ENCODE measurements around the gene CCDC38. TPM values are rescaled to one million over a fixed set of nuclear protein-coding genes. Genes with fewer than 3 reads are reported as not detected.
A peak's percentile ranks its signal among the peaks of the same experiment; 100 is the strongest.
"Not testable (repeated sequence)": the region's sequence is repeated elsewhere in the genome, so short reads cannot be mapped to it uniquely, and the experiment has no call there.

CCDC38 gene
- total and polyA plus RNA-seq, 4 donors = 0.67 to 0.75 TPM; not detected in 2

DNA sequence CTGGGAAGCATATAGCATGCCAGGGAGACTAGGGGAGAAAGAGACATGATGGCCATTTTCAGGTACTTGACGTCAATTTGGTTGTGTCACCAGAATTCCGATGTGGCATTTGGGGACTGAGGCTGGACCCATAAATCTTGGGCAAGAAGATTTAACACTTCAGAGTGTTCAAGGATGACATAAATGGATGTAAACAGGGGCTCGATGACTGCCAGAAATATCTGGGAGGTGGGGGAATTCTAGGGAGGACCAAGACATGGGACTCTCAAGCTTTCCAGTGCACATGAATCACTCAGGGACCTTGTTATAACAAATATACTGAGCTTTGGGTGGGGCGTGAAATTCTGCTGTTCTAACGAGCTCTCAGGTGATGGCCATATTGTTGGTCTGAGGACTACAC, 35.9 kb upstream of the CCDC38 start:
- Histone ChIP-seq H3K36me3 (ENCODE audit: control insufficient read depth, insufficient read depth, low read length) (no peaks in the 10 kb centered on the region), H3K4me1 (ENCODE audit: control insufficient read depth, insufficient read depth, low read length) (no peaks in the 10 kb centered on the region), H3K9me3 (ENCODE audit: control insufficient read depth, insufficient read depth, low read length) (no peaks in the 10 kb centered on the region), H3K27me3 (ENCODE audit: control insufficient read depth, insufficient read depth, low read length) (no peaks in the 10 kb centered on the region), H3K27ac (ENCODE audit: low read depth, low read length) (no peak overlapping the region), H3K4me3 (ENCODE audit: low read depth, low read length) (no peak overlapping the region)
- DNase-seq (ENCODE audit: low read depth in 4 of 6, low spot score in 6 of 6) = no peak
- WGBS (ENCODE audit: insufficient coverage) = 95% methylated on average over 3 of the region's 5 CpGs

DNA sequence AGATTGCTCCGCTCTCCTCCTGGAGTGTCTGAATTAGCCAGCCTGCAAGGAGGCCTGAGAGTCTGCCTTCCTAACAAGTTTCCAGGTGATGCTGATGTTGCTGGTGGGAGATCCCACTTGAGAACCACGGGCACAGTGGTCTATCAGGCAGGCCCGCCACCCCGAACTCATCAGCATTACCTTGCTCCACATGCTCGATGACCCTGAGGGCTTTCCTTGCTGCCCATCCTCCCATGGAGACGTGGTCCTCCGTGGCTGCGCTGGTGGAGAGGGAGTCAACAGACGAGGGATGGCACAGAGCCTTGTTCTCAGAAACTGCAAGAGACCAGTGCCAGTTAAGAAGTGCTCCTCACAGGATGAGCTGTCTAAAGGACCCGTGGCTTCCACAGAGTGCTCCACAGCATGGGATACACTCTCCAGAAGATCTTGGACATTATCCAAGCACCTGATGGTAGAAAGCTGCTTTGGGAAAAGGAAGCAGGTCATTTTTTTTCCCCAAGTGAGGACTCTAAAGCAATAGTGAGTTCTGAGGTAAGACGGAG, 35.4 kb upstream of the CCDC38 start:
- DNase-seq (ENCODE audit: low read depth in 4 of 6, low spot score in 6 of 6) = no peak
- 90% methylated on average over 9 of the region's 11 CpGs for whole genome bisulfite sequencing (ENCODE audit: insufficient coverage)

DNA sequence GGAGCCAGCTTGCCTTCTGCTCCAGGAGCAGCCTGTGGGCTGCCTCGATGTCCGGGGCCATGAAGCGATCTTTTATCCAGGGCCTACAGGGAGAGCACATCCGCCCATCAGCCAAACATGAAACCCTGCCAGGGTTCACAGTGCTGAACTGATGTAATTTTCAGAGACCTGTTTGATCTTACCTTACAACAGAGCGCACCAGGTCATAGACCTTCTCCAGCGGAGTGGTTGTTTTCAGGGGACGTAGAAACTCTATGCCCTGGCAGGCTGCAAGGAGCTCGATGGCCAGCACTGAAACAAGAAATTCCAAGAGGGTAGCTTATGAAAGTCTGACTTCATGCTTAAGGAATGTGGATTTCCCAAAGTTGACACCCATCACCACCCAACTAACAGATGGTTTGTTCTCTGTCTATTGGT, 34.0 kb upstream of the CCDC38 start:
- no peak for DNase-seq (ENCODE audit: low read depth in 4 of 6, low spot score in 6 of 6)
- H3K27ac ChIP-seq (ENCODE audit: low read depth, low read length) = no peak overlapping the region
- 100% methylated on average over 6 of the region's 8 CpGs for WGBS (ENCODE audit: insufficient coverage)
- no peaks in the 10 kb centered on the region for H3K9me3 ChIP-seq (ENCODE audit: control insufficient read depth, insufficient read depth, low read length)
- no peaks in the 10 kb centered on the region for H3K4me1 ChIP-seq (ENCODE audit: control insufficient read depth, insufficient read depth, low read length)
- H3K4me3 ChIP-seq (ENCODE audit: low read depth, low read length) = no peak overlapping the region
- no peaks in the 10 kb centered on the region for H3K27me3 ChIP-seq (ENCODE audit: control insufficient read depth, insufficient read depth, low read length)
- no peaks in the 10 kb centered on the region for H3K36me3 ChIP-seq (ENCODE audit: control insufficient read depth, insufficient read depth, low read length)

More for the DNA sequence above, 35.4 kb upstream of the CCDC38 start:
- Histone ChIP-seq H3K27me3 (ENCODE audit: control insufficient read depth, insufficient read depth, low read length) (no peaks in the 10 kb centered on the region), H3K27ac (ENCODE audit: low read depth, low read length) (no peak overlapping the region), H3K4me1 (ENCODE audit: control insufficient read depth, insufficient read depth, low read length) (no peaks in the 10 kb centered on the region), H3K36me3 (ENCODE audit: control insufficient read depth, insufficient read depth, low read length) (no peaks in the 10 kb centered on the region), H3K9me3 (ENCODE audit: control insufficient read depth, insufficient read depth, low read length) (no peaks in the 10 kb centered on the region), H3K4me3 (ENCODE audit: low read depth, low read length) (no peak overlapping the region)

DNA sequence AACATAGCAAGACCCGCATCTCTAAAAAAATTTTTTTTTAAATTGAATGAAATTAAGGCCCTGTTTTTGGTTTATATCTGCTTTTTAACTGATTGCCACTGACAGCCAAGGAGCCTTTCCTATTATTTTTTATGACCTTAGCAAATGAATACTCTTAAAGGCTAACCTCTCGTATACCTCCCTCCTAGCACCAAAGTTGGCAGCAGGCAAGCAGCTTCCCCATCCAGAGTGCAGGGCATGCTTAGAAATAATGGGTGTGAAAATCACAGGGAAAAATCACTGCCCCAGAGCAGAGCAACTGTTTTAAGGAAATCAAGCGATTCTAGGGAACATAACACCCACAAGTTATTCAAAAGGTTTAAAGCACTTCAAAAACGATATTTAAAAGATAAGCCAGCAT, 33.1 kb upstream of the CCDC38 start:
- H3K4me3 ChIP-seq (ENCODE audit: low read depth, low read length) = no peak overlapping the region
- no peak overlapping the region for H3K27ac ChIP-seq (ENCODE audit: low read depth, low read length)
- H3K27me3 ChIP-seq (ENCODE audit: control insufficient read depth, insufficient read depth, low read length) = no peaks in the 10 kb centered on the region
- H3K36me3 ChIP-seq (ENCODE audit: control insufficient read depth, insufficient read depth, low read length) = no peaks in the 10 kb centered on the region
- no CpG with 5 or more reads among the region's 4 CpGs for WGBS (ENCODE audit: insufficient coverage)
- DNase-seq (ENCODE audit: low read depth in 4 of 6, low spot score in 6 of 6) = no peak
- H3K4me1 ChIP-seq (ENCODE audit: control insufficient read depth, insufficient read depth, low read length) = no peaks in the 10 kb centered on the region
- no peaks in the 10 kb centered on the region for H3K9me3 ChIP-seq (ENCODE audit: control insufficient read depth, insufficient read depth, low read length)

DNA sequence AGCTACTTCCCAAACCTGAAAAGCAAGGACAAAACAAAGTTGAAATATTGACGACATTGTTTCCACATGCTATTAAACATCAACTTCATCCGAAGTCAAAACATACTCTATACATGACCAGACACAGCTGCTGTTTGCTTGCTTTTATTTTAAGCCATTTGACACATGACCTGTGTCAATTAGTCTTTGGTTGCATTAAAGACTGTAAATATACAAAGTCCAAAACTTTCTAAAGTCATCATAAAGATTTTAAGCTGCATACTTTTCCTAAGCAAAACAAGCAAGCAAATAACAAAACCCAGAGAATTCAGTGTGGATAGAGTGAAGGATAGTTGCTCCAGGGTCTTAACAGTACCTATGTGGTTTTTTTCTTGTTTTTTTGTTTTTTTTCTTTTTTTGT, 31.9 kb upstream of the CCDC38 start:
- H3K36me3 ChIP-seq (ENCODE audit: control insufficient read depth, insufficient read depth, low read length) = no peaks in the 10 kb centered on the region
- H3K9me3 ChIP-seq (ENCODE audit: control insufficient read depth, insufficient read depth, low read length) = no peaks in the 10 kb centered on the region
- H3K27me3 ChIP-seq (ENCODE audit: control insufficient read depth, insufficient read depth, low read length) = no peaks in the 10 kb centered on the region
- DNase-seq (ENCODE audit: low read depth in 4 of 6, low spot score in 6 of 6) = no peak
- no peak overlapping the region for H3K27ac ChIP-seq (ENCODE audit: low read depth, low read length)
- WGBS (ENCODE audit: insufficient coverage) = no CpG with 5 or more reads among the region's 2 CpGs
- H3K4me1 ChIP-seq (ENCODE audit: control insufficient read depth, insufficient read depth, low read length) = no peaks in the 10 kb centered on the region
- no peak overlapping the region for H3K4me3 ChIP-seq (ENCODE audit: low read depth, low read length)

DNA sequence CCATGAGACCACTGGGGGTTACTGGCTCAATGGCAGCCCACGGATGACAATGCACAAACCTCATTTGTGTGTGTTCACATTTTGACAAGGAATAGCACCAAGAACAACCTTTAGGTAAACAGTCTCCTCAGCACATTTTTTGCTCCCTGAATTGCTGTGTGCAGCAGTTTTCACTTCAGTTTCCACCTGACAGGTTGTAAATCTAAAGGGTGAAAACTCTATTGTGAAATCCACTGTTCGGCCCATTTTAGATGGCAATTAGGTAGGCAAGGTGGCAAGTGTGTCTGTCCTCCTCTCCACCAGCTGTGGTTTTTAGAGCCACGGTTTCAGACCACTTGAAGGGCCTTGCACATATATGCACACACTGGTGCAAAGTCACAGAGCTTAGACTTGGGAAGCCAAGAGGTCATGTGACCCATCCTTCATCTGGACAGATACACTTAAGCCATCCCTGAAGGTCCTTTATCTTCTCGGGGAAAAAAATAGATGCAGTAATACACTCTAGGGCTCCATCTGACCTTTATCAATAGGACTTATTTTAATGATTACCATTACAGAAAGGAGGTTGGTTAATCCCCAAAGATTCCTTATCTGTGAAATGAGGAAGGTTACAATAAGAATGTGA, 30.5 kb upstream of the CCDC38 start:
- DNase-seq (ENCODE audit: low read depth in 4 of 6, low spot score in 6 of 6) = no peak
- Histone ChIP-seq H3K27ac (ENCODE audit: low read depth, low read length) (no peak overlapping the region), H3K36me3 (ENCODE audit: control insufficient read depth, insufficient read depth, low read length) (no peaks in the 10 kb centered on the region), H3K9me3 (ENCODE audit: control insufficient read depth, insufficient read depth, low read length) (no peaks in the 10 kb centered on the region), H3K27me3 (ENCODE audit: control insufficient read depth, insufficient read depth, low read length) (no peaks in the 10 kb centered on the region), H3K4me1 (ENCODE audit: control insufficient read depth, insufficient read depth, low read length) (no peaks in the 10 kb centered on the region), H3K4me3 (ENCODE audit: low read depth, low read length) (no peak overlapping the region)
- 65% methylated on average over 2 of the region's 4 CpGs for WGBS (ENCODE audit: insufficient coverage)

DNA sequence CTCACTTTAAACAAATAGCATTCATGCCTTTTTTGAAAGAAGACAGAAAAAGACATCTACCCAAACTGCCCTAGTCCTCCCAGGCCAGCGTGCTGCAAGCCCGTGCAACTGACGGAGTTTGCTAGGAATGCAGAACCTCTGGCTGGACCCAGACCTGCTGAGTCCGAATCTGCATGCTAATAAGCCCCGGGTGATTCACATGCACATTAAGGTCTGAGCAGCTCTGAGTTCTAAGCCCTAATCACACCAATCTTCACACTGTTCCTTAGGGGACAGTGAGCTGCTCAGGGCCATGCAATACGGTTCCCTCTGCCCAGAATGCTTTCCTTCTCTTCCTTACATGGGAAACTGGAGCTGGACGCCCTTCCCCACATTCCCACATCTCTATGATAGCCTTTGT, 28.5 kb upstream of the CCDC38 start:
- Histone ChIP-seq H3K9me3 (ENCODE audit: control insufficient read depth, insufficient read depth, low read length) (no peaks in the 10 kb centered on the region), H3K27me3 (ENCODE audit: control insufficient read depth, insufficient read depth, low read length) (no peaks in the 10 kb centered on the region), H3K4me3 (ENCODE audit: low read depth, low read length) (no peak overlapping the region), H3K27ac (ENCODE audit: low read depth, low read length) (no peak overlapping the region), H3K36me3 (ENCODE audit: control insufficient read depth, insufficient read depth, low read length) (no peaks in the 10 kb centered on the region), H3K4me1 (ENCODE audit: control insufficient read depth, insufficient read depth, low read length) (no peaks in the 10 kb centered on the region)
- no peak for DNase-seq (ENCODE audit: low read depth in 4 of 6, low spot score in 6 of 6)
- WGBS (ENCODE audit: insufficient coverage) = 49% methylated on average over 5 of the region's 7 CpGs

DNA sequence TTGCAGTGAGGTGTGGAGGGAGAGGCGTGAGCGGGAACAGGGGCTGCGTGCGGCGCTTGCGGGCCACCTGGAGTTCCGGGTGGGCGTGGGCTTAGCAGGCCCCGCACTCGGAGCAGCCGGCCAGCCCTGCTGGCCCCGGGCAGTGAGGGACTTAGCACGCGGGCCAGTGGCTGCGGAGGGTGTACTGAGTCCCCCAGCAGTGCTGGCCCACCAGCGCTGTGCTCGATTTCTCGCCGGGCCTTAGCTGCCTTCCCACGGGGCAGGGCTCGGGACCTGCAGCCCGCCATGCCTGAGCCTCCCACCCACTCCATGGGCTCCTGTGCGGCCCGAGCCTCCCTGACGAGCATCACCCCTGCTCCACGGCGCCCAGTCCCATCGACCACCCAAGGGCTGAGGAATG, 26.7 kb upstream of the CCDC38 start:
- not testable (repeated sequence) for H3K27ac ChIP-seq (ENCODE audit: low read depth, low read length); H3K9me3 ChIP-seq (ENCODE audit: control insufficient read depth, insufficient read depth, low read length)

DNA sequence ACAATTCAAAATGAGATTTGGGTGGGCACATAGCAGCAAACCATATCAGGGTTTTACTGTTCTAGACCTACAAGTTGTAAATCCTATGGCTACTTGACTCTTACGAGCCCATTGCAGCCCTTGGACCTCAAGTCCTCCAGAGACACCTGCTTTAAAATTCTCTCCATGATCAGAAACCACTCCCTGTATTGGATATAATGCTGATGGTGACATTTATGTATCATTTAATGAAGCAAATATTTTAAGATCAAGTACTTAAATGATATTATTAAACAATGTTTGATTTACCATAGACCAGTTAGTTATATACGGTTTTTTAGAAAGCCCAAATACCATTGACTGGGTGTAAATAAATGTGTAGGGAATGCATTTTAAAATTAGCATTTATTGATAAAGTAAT, 24.9 kb upstream of the CCDC38 start:
- no peak for DNase-seq (ENCODE audit: low read depth in 4 of 6, low spot score in 6 of 6)
- no peak overlapping the region for H3K27ac ChIP-seq (ENCODE audit: low read depth, low read length)
- H3K4me3 ChIP-seq (ENCODE audit: low read depth, low read length) = no peak overlapping the region
- H3K9me3 ChIP-seq (ENCODE audit: control insufficient read depth, insufficient read depth, low read length) = no peaks in the 10 kb centered on the region
- no peaks in the 10 kb centered on the region for H3K36me3 ChIP-seq (ENCODE audit: control insufficient read depth, insufficient read depth, low read length)
- no peaks in the 10 kb centered on the region for H3K27me3 ChIP-seq (ENCODE audit: control insufficient read depth, insufficient read depth, low read length)
- WGBS (ENCODE audit: insufficient coverage) = no CpG with 5 or more reads among the region's 2 CpGs
- H3K4me1 ChIP-seq (ENCODE audit: control insufficient read depth, insufficient read depth, low read length) = no peaks in the 10 kb centered on the region

More for the DNA sequence above, 26.7 kb upstream of the CCDC38 start:
- 99% methylated on average over 11 of the region's 28 CpGs for WGBS (ENCODE audit: insufficient coverage)
- H3K27me3 ChIP-seq (ENCODE audit: control insufficient read depth, insufficient read depth, low read length); H3K36me3 ChIP-seq (ENCODE audit: control insufficient read depth, insufficient read depth, low read length); DNase-seq (ENCODE audit: low read depth in 4 of 6, low spot score in 6 of 6); H3K4me3 ChIP-seq (ENCODE audit: low read depth, low read length); H3K4me1 ChIP-seq (ENCODE audit: control insufficient read depth, insufficient read depth, low read length): not testable (repeated sequence)

DNA sequence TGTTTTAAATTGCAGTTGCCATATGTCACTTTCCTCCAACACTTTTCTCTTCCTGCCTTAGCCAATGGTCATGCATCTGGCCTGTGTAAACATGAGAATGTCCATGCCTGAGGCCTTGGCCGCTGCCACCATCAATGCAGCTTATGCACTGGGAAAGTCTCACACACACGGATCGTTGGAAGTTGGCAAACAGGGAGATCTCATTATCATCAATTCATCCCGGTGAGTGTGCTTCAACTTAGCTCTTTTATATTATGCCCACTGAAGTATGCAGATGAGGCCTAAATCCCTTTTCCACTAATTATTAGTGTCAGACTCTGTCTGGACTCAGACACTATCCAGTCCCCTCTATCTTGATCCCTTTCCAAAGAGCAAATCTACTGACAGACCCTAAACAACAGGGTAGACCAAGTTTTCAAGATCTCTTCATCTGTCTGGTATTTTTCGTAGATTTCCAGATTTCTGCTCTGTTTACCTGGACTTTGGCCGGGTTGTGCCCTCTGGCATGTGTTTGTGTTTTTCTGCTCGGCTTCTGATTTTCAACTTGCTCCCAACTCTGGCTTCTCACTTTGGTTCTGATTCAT, 24.0 kb upstream of the CCDC38 start:
- no peak overlapping the region for H3K27ac ChIP-seq (ENCODE audit: low read depth, low read length)
- H3K27me3 ChIP-seq (ENCODE audit: control insufficient read depth, insufficient read depth, low read length) = no peaks in the 10 kb centered on the region
- H3K4me1 ChIP-seq (ENCODE audit: control insufficient read depth, insufficient read depth, low read length) = no peaks in the 10 kb centered on the region
- H3K4me3 ChIP-seq (ENCODE audit: low read depth, low read length) = no peak overlapping the region
- WGBS (ENCODE audit: insufficient coverage) = 64% methylated on average over 6 of the region's 7 CpGs
- no peaks in the 10 kb centered on the region for H3K9me3 ChIP-seq (ENCODE audit: control insufficient read depth, insufficient read depth, low read length)
- no peaks in the 10 kb centered on the region for H3K36me3 ChIP-seq (ENCODE audit: control insufficient read depth, insufficient read depth, low read length)
- peak in 2 of 6 donors; percentile 35 to 38 for DNase-seq (ENCODE audit: low read depth in 4 of 6, low spot score in 6 of 6)

Measured in spinal cord (tissue), 10 donors.